HL-60 (cell line): ENCODE measurements around the gene NRL.

ENCODE experiments used
- DNase-seq, 2 experiments: peaks; one replicate each; pipeline ENCODE4 v3.0.0-alpha.2; 2010 to 2020; ENCODE audit warnings: low read depth in 1 of 2, low spot score in 1 of 2
- H3K27ac ChIP-seq: fragments of 250-450 bp; sonication (Bioruptor Pico); replicated peaks from 2 replicates; pipeline ENCODE4 v1.5.1; 2020; ENCODE audit warnings: mild to moderate bottlenecking, moderate library complexity
- H3K27me3 ChIP-seq: fragments of 250-450 bp; sonication (Bioruptor Pico); 2 replicates; pipeline ENCODE4 v1.5.1; 2021; ENCODE audit warnings: mild to moderate bottlenecking, moderate library complexity; ENCODE audit not compliant: insufficient read depth, poor library complexity, severe bottlenecking
- H3K4me3 ChIP-seq: replicated peaks from 2 replicates; pipeline ENCODE4 v1.5.1; 2011; ENCODE audit warnings: mild to moderate bottlenecking, control low read depth, low read length; ENCODE audit not compliant: insufficient read depth
- GABPA ChIP-seq: IDR thresholded peaks from 2 replicates; pipeline ENCODE4 v1.6.1; 2012; ENCODE audit warnings: low read depth
- POLR2AphosphoS5 ChIP-seq: IDR thresholded peaks from 2 replicates; pipeline ENCODE4 v1.6.1; 2012; ENCODE audit warnings: low read depth
- SPI1 ChIP-seq: IDR thresholded peaks from 2 replicates; pipeline ENCODE4 v1.6.1; 2012; ENCODE audit warnings: low read depth, mild to moderate bottlenecking, borderline replicate concordance
- long read RNA-seq: library from polyadenylated mRNA; unstranded; transcript quantifications from one replicate; pipeline ENCODE4 v2.0.0, GENCODE V29; 2020
- TF ChIP-seq, protein P1 (sequence below): IDR thresholded peaks from 2 replicates; pipeline ENCODE4 v1.6.1; 2012; ENCODE audit warnings: low read depth; ENCODE audit not compliant: insufficient replicate concordance
- TF ChIP-seq, protein P2 (sequence below): IDR thresholded peaks from one replicate; pipeline ENCODE4 v1.5.1; 2011; ENCODE audit warnings: low read length, control low read depth, inconsistent platforms; ENCODE audit not compliant: insufficient read depth

Gene NRL
- long read RNA-seq, partial matches to known transcripts, result 0 of 4 reads
- long read RNA-seq, other reads (novel, unspliced or antisense), result 2 of 4 reads

DNA sequence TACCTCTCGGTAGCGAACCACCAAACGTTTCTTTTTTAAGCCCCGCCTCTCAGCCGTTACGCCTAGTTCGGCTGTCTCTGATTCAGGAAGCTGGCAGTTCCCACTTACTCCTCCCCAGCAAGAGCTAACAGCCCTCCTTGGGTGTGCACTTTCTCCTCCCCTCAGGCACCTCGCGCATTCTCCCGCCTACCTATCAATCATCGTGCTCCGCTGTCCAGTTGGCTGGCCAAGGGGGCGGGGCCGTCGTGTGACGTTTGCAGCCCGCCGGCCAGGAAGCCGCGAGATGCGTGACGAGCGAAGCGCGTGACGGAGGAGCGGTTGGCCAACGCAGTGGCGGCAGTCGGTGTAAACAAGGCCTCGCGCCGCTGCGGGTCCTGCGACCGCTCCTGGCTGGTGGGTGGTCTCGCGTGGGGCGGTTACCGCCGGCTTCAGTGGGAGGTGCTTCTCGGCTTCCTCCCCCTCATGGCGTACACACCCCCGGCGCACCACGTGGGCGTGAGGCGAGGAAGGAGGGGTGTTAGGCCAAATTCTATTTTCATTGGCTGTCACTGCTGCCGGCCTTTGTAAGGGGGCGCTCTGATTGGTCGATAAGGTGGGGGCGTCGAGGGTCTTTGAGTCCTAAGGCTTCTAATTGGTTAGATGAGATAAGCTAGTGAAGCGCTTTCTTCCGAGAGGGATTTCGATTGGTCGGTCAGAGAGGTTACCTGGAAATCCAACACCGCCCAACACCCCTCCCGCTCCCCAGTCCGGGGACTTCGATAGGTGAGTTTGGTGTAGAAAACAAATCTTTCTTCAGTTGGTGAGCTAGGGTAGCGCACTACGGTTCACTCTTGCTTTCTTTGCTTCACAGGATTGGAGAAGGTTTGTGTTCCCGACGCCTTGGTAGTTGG is at the start of gene NRL, which contains the start of gene DCAF11:
Gene NRL, minus strand, starts transcription at position 418 of the 890 bp plus-strand sequence. CDS start 32,101 bp downstream, outside the sequence.
Gene DCAF11, plus strand, starts transcription at position 246 of the 890 bp plus-strand sequence. CDS start 818 bp downstream, outside the sequence.
- no peaks in the 10 kb centered on the region for H3K27me3 ChIP-seq
- peak within 1 kb of the TSS; percentile 97 for H3K27ac ChIP-seq
- peak; percentile 99 to 100 for DNase-seq
- peak; percentile 72; the same call in 1 of the 2 replicates for TF ChIP-seq POLR2AphosphoS5
- peak; percentile 26; the same call in 1 of the 2 replicates for TF ChIP-seq SPI1
- peak; percentile 19; the same call in 1 of the 2 replicates for TF ChIP-seq GABPA
- TF ChIP-seq, protein P1, sequence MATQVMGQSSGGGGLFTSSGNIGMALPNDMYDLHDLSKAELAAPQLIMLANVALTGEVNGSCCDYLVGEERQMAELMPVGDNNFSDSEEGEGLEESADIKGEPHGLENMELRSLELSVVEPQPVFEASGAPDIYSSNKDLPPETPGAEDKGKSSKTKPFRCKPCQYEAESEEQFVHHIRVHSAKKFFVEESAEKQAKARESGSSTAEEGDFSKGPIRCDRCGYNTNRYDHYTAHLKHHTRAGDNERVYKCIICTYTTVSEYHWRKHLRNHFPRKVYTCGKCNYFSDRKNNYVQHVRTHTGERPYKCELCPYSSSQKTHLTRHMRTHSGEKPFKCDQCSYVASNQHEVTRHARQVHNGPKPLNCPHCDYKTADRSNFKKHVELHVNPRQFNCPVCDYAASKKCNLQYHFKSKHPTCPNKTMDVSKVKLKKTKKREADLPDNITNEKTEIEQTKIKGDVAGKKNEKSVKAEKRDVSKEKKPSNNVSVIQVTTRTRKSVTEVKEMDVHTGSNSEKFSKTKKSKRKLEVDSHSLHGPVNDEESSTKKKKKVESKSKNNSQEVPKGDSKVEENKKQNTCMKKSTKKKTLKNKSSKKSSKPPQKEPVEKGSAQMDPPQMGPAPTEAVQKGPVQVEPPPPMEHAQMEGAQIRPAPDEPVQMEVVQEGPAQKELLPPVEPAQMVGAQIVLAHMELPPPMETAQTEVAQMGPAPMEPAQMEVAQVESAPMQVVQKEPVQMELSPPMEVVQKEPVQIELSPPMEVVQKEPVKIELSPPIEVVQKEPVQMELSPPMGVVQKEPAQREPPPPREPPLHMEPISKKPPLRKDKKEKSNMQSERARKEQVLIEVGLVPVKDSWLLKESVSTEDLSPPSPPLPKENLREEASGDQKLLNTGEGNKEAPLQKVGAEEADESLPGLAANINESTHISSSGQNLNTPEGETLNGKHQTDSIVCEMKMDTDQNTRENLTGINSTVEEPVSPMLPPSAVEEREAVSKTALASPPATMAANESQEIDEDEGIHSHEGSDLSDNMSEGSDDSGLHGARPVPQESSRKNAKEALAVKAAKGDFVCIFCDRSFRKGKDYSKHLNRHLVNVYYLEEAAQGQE, result no peak
- TF ChIP-seq, protein P2, sequence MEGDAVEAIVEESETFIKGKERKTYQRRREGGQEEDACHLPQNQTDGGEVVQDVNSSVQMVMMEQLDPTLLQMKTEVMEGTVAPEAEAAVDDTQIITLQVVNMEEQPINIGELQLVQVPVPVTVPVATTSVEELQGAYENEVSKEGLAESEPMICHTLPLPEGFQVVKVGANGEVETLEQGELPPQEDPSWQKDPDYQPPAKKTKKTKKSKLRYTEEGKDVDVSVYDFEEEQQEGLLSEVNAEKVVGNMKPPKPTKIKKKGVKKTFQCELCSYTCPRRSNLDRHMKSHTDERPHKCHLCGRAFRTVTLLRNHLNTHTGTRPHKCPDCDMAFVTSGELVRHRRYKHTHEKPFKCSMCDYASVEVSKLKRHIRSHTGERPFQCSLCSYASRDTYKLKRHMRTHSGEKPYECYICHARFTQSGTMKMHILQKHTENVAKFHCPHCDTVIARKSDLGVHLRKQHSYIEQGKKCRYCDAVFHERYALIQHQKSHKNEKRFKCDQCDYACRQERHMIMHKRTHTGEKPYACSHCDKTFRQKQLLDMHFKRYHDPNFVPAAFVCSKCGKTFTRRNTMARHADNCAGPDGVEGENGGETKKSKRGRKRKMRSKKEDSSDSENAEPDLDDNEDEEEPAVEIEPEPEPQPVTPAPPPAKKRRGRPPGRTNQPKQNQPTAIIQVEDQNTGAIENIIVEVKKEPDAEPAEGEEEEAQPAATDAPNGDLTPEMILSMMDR, result no peak
- peak within 1 kb of the TSS; percentile 88 for H3K4me3 ChIP-seq

DNA sequence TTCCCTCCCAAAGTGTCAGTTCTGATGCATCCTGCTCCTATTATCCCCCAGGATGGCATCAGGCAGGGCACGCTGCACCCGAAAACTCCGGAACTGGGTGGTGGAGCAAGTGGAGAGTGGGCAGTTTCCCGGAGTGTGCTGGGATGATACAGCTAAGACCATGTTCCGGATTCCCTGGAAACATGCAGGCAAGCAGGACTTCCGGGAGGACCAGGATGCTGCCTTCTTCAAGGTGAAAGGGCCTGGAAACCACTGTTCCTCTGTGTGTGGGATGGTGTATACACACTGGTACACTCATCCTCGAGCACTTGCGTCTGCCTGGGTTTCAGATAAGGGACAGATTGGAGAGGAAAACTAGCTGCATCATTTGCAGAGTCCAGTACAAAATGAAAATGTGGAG is 47.3 kb upstream of the NRL start:
- TF ChIP-seq POLR2AphosphoS5, result no peak
- TF ChIP-seq GABPA, result no peak
- no peak for TF ChIP-seq SPI1
- TF ChIP-seq, protein P1, result no peak
- TF ChIP-seq, protein P2, result no peak
- H3K4me3 ChIP-seq, result no peak overlapping the region
- no peak overlapping the region for H3K27ac ChIP-seq
- H3K27me3 ChIP-seq, result no peaks in the 10 kb centered on the region
- DNase-seq, result no peak

DNA sequence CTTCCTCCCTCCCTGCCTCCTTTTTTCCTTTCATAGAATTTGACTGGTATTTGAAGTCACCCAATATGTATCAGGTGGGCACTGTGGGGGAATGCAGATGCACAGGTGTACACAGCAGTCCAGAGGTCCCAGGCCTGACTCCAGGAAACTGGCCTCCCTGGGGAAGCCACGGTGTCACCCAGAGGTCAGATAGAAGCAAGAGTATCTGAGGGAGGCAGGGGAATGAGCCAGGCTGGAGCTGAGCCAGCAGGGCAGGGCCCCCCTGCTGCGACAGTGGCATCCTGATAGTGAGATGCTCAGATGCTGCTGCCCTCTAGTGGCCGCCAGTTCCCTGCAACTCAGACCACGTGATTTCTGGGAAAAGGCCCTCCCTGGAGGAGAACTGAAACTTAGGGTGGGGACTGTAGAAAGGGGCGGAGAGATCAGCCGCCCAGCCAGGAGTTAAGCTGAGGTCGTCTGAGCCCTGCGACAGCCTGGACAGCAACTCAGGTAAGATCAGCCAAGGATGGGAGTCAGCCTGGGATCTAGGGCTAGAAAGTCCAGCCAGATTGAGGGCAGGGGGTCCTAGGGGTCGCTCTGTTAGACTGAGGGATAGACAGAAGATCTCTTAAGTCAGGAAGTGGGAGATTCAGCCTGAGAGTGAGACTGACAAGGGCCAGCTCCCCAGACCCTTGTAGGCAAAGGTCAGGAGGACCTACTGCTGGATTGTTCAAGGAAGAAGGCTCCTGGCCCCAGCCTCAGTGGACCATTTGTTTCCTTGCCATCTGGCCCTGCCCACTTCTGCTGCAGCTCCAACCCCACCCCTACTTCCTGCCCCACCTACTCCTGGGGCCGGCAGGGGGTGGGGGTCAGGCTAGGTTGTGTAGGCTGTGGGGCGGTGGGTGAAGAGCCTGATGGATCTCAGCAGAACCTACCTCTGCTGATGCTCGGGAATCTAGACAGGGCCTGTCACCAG is 46.4 kb upstream of the NRL start, which contains the start of gene IRF9:
Gene IRF9, plus strand, starts transcription at position 416 of the 955 bp plus-strand sequence. CDS start 880 bp downstream, outside the sequence.
- Histone ChIP-seq H3K27ac (peak within 1 kb of the TSS; percentile 32; the same call in 1 of the 2 replicates), H3K27me3 (no peaks in the 10 kb centered on the region), H3K4me3 (peak within 1 kb of the TSS; percentile 33)
- DNase-seq, result peak; percentile 91 to 93
- TF ChIP-seq, protein P2, result peak; percentile 94
- TF ChIP-seq SPI1, result no peak
- TF ChIP-seq, protein P1, result no peak
- TF ChIP-seq POLR2AphosphoS5, result peak; percentile 59
